ENCODE data around the gene C2CD3.

The C2CD3 gene

GRCh38 chr11:74005721-74006517 lies 164.9 kb downstream of the C2CD3 start:
- H3K9ac ChIP-seq = no peak overlapping the region
- no peak overlapping the region for H3K4me2 ChIP-seq
- H3K4me1 ChIP-seq (ENCODE audit: low read depth, poor library complexity, severe bottlenecking) = no peaks in the 10 kb centered on the region

GRCh38 chr11:74004759-74005615 lies 165.8 kb downstream of the C2CD3 start:
- Histone ChIP-seq H3K4me3 (IDR thresholded peaks at IDR 0.05; ENCODE audit: insufficient read depth, low read depth, low read length) (no peak overlapping the region), H3K9ac (no peak overlapping the region), H3K79me2 (ENCODE audit: insufficient read depth, low read depth) (no peaks in the 10 kb centered on the region), H4K20me1 (ENCODE audit: insufficient read depth) (no peaks in the 10 kb centered on the region), H3K36me3 (ENCODE audit: insufficient read depth) (no peaks in the 10 kb centered on the region), H2AFZ (ENCODE audit: low read depth) (no peak overlapping the region), H3K4me1 (ENCODE audit: low read depth, poor library complexity, severe bottlenecking) (no peaks in the 10 kb centered on the region), H3K27ac (no peak overlapping the region), H3K27me3 (ENCODE audit: insufficient read depth, low read depth) (no peaks in the 10 kb centered on the region), H3K4me2 (no peak overlapping the region)
- TF ChIP-seq CTCF (conservative IDR thresholded peaks at IDR 0.05; ENCODE audit: low read depth, low read length) = no peak

More at GRCh38 chr11:74005721-74006517, 164.9 kb downstream of the C2CD3 start:
- H3K4me3 ChIP-seq (IDR thresholded peaks at IDR 0.05; ENCODE audit: insufficient read depth, low read depth, low read length) = no peak overlapping the region
- H3K79me2 ChIP-seq (ENCODE audit: insufficient read depth, low read depth) = no peaks in the 10 kb centered on the region
- no peaks in the 10 kb centered on the region for H4K20me1 ChIP-seq (ENCODE audit: insufficient read depth)
- no peak for TF ChIP-seq CTCF (conservative IDR thresholded peaks at IDR 0.05; ENCODE audit: low read depth, low read length)
- no peaks in the 10 kb centered on the region for H3K27me3 ChIP-seq (ENCODE audit: insufficient read depth, low read depth)
- H2AFZ ChIP-seq (ENCODE audit: low read depth) = no peak overlapping the region
- no peaks in the 10 kb centered on the region for H3K36me3 ChIP-seq (ENCODE audit: insufficient read depth)
- no peak overlapping the region for H3K27ac ChIP-seq

- TF ChIP-seq CTCF (conservative IDR thresholded peaks at IDR 0.05; ENCODE audit: low read depth, low read length) = no peak
- H3K79me2 ChIP-seq (ENCODE audit: insufficient read depth, low read depth) = no peaks in the 10 kb centered on the region
- no peak overlapping the region for H3K4me3 ChIP-seq (IDR thresholded peaks at IDR 0.05; ENCODE audit: insufficient read depth, low read depth, low read length)
- no peaks in the 10 kb centered on the region for H3K27me3 ChIP-seq (ENCODE audit: insufficient read depth, low read depth)
- no peak overlapping the region for H3K9ac ChIP-seq
- H3K4me1 ChIP-seq (ENCODE audit: low read depth, poor library complexity, severe bottlenecking) = no peaks in the 10 kb centered on the region
- no peak overlapping the region for H3K27ac ChIP-seq
- H3K36me3 ChIP-seq (ENCODE audit: insufficient read depth) = no peaks in the 10 kb centered on the region
- H4K20me1 ChIP-seq (ENCODE audit: insufficient read depth) = no peaks in the 10 kb centered on the region
- no peak overlapping the region for H3K4me2 ChIP-seq
- H2AFZ ChIP-seq (ENCODE audit: low read depth) = no peak overlapping the region
Measured at GRCh38 chr11:74004046-74004695, 166.6 kb downstream of the C2CD3 start.

GRCh38 chr11:74002832-74003231 lies 168.0 kb downstream of the C2CD3 start:
- H3K9ac ChIP-seq = no peak overlapping the region
- H3K4me3 ChIP-seq (IDR thresholded peaks at IDR 0.05; ENCODE audit: insufficient read depth, low read depth, low read length) = no peak overlapping the region
- no peaks in the 10 kb centered on the region for H3K27me3 ChIP-seq (ENCODE audit: insufficient read depth, low read depth)
- H3K79me2 ChIP-seq (ENCODE audit: insufficient read depth, low read depth) = no peaks in the 10 kb centered on the region
- no peak overlapping the region for H3K4me2 ChIP-seq
- H4K20me1 ChIP-seq (ENCODE audit: insufficient read depth) = no peaks in the 10 kb centered on the region
- no peak overlapping the region for H3K27ac ChIP-seq
- no peak for TF ChIP-seq CTCF (conservative IDR thresholded peaks at IDR 0.05; ENCODE audit: low read depth, low read length)
- H2AFZ ChIP-seq (ENCODE audit: low read depth) = no peak overlapping the region
- H3K36me3 ChIP-seq (ENCODE audit: insufficient read depth) = no peaks in the 10 kb centered on the region
- H3K4me1 ChIP-seq (ENCODE audit: low read depth, poor library complexity, severe bottlenecking) = no peaks in the 10 kb centered on the region

Data from KMS-11 (cell line).